GM19372 (cell line): Measurements from ENCODE around the gene HOXA11.

Experiments used
- ATAC-seq: cut with Tn5 transposase; IDR thresholded peaks from one replicate; pipeline ENCODE4 v1.9.1; 2021; ENCODE audit warnings: mild to moderate bottlenecking, low read depth, moderate library complexity; ENCODE audit not compliant: unreplicated experiment

HOXA11 gene

GRCh38 chr7:27148756-27149641, 36.0 kb downstream of the HOXA11 start:
- no peak for ATAC-seq

DNA sequence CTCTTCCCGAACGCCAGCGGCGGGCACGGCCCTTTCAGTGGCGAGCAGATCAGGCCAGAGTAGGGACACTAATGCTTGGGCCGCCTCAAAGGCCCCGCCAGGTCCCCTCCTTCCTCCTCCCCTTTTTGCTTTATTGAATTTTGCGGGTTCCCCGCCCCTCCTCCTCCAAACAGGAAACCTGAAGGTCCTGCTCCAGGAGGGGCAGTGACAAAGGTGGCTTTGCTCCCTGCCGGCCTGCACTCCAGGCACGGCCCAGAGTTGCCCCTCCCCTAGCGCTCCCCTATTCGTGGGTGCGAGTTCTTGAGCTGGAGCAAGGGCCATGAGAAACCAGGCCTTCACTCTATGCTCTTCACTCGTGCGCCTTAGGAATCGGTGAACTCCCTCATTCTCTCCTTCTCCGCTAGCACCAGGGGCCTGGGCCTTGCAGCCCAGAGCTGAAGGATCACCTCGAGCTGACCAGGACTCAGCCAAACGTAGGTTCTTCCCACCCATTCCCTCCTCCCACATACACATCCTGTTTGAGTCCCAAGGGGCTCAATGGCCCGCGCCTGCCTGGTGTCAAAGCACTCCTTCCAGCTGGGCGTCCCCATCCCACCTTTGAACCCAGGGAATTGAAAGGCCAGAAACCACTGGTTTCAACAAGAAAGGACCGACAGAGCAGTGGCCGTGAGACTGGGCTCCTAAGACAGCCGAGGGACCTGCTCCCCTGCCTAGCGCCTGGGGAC, 36.8 kb downstream of the HOXA11 start:
- no peak for ATAC-seq

DNA sequence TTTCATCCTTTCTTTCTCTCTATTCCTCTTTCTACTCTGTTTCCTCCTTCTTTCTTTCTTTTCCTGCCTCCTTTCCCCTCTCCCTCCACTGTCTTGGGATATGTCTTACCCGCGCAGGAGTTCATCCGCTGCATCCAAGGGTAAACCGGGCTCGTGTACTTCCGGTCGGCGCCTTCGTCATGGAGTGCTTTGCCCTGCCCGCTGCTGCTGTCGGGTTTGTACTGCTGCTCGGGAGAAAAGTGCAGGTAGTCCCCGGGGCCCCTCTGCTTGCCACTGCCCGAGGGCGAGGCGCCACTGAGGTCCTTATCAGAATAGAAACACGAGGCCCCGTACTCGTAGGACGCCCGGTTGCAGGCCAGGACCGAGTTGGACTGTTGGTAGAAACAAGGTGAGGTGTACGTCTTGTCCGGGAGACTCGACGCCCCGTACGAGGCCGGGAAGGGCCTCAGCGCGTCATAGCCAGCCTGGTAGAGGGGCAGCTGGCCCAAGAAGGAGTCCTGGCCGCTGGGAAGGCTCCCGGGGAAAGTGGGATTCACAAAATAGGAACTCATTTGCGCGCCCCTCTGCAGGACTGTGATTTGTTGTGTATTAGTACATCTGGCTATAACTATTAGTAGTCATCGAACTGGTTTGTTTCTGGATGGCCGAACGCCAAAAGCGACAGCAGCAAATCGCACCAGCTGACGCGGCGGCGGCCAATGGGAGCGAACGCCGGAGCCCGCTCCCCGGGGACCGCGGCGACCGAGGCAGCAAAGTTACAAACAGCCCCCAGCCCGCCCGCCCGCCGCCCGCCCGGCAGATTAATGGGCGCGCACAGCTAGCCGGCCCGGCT, 37.6 kb downstream of the HOXA11 start, which contains the start of gene HOXA6:
TSS of gene HOXA6 (minus strand) at position 576 of the 832 bp plus-strand sequence. CDS start at position 551, 25 bp downstream.
- ATAC-seq = no peak

- ATAC-seq = no peak
Measured at GRCh38 chr7:27146491-27147198, 38.4 kb downstream of the HOXA11 start.

DNA sequence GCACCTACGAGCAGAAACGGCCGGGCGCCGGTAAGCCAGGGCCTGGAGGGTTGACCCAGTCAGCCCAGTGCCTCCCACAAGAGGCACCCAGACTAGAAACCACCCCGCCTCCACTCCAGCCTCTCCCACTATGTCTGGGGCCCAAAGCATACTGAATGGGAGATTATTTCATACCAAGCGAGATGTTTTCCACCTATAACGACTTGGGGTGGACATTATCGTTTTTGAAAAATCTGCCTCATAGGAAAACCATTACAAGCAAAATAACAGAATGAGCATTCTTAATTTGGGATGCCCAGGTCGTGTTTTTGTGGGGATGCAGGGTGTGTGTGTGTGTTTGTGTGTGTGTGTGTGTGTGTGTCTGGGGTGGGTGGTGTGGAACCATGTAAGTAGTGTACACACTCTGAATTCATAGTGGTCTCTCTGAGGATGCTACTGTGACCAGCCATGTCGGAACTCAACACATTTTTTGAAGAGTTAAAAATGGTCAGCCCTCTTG, 39.1 kb downstream of the HOXA11 start:
- no peak for ATAC-seq

DNA sequence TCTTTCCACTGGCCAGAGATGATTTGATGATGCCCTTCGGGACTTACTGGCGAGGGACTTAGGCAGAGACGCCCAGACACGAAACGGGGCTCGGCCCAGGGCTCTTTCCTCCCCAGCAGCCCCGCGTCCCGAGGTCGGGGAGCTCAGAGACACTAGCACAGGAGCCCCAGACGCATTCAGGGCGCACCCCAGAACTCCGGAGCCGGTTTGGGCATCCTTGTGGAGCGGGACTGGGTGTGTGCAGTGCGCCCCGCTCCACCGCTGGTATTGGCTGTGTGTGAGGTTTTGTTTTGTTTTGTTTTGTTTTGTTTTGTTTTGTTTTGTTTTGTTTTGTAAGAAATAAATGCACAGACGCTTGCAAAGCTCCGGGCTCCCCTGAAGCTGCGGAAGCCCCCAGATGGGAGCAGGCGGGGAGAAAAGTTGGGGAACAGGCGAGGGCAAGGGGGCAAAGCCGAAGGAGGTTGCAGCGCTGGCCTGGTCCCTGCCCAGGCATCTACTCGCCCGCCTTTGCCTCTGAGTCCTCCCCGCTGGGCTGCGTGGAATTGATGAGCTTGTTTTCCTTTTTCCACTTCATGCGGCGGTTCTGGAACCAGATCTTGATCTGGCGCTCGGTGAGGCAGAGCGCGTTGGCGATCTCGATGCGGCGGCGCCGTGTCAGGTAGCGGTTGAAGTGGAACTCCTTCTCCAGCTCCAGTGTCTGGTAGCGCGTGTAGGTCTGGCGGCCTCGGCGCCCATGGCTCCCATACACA, 39.7 kb downstream of the HOXA11 start:
- no peak for ATAC-seq

- ATAC-seq = no peak
Measured at GRCh38 chr7:27144781-27145164, 40.3 kb downstream of the HOXA11 start.

GRCh38 chr7:27143950-27144780, 40.9 kb downstream of the HOXA11 start:
- no peak for ATAC-seq

DNA sequence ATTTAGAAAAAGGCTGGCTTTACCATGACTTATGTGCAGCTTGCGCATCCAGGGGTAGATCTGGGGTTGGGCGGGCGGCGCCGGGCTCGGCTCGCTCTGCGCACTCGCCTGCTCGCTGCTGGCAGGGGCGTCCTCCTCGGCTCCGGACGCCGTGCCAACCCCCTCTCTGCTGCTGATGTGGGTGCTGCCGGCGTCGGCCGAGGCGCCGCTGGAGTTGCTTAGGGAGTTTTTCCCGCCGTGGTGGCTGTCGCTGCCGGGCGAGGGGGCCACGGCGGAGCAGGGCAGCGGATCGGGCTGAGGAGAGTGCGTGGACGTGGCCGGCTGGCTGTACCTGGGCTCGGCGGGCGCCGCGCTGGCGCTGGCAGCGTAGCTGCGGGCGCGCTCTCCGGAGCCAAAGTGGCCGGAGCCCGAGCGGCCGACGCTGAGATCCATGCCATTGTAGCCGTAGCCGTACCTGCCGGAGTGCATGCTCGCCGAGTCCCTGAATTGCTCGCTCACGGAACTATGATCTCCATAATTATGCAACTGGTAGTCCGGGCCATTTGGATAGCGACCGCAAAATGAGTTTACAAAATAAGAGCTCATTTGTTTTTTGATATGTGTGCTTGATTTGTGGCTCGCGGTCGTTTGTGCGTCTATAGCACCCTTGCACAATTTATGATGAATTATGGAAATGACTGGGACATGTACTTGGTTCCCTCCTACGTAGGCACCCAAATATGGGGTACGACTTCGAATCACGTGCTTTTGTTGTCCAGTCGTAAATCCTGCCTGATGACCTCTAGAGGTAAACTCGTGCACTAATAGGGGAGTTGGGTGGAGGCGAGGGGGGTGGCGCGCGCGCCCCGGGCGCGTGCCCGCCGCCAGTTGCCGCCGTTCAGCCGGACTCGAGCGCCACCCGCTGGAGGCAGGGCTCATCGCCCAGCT, 41.7 kb downstream of the HOXA11 start, which contains the start of gene HOXA5:
TSS of gene HOXA5 (minus strand) at position 659 of the 927 bp plus-strand sequence. CDS start at position 585, 74 bp downstream.
- ATAC-seq = no peak

DNA sequence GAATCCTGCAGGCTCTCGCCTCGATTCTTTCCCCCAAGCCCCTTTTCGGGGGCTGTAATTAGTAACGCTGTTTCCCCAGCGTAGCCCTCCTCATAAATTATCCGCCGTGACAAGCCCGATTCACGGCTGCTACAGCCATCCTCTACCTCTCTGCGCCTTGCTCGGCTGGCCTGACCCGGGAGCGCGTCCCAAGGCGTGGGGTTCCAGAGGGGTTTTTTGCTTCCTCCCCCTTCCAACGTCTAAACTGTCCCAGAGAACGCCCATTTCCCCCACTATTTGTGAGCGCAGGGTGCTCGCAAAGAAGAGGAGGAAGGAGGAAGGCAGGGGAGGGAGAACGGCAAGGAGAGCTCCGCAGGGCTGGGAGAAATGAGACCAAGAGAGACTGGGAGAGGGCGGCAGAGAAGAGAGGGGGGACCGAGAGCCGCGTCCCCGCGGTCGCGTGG, 42.4 kb downstream of the HOXA11 start:
- ATAC-seq = no peak

DNA sequence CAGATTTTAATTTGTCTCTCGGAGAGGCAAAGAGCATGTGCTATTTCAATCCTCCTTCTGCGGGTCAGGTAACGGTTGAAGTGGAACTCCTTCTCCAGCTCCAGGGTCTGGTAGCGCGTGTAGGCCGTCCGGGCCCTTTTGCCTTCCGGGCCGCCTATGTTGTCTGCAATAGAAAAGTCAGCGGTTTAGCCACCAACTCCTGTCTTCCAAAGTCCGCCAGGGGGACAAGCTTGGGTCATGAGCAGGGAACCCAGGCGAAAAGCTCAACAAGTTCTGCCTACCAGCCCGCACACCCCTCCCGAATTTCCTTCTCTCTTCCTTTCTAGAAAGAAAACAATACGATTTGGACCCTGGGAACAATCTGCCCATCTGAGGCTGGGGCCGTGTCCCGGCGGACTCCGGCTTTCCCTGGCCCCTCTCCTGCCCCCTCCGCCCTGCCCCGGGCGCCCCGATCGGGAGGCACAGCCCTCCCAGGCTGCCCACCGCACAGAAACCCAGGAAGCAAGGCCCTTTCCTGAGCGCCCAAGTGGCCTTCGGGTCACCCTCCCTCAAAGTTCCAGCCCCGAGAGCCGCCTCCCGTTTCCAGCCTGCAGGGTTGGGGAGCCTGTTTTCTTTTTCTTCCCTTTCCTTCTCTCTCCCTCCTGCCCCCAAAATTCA, 43.0 kb downstream of the HOXA11 start:
- no peak for ATAC-seq

DNA sequence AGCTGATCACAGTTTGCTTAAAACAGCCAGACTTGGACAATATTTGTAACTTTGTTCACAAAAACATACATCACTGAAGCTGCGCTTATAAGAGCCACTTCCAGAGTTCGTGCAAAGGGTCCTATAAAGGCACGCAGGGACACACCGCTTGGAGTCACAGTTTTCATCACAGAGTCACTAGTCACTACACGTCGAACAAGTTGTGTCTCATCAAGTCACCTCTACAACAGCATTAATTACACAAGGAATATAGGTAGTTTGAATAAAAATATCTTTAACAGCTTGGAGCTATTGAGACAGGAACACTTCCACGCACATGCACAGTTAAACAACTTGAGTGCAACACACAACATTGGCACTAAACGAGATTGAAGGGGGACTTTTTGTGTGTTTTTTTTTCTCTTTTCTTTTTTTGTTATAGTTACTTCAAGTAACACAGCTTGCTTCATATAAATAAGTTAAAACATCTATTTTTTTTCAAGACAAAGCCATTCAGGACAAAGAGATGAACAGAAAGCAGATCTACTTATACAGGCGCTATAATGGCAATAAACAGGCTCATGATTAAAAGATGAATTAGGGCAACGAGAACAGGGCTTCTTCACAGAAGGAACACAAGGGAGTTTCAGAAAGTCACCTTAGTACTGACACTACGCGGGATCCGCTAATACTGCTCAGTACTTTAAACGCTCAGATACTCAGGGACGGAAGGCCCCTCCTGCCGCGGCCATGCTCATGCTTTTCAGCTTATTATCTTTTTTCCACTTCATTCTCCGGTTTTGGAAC, 43.7 kb downstream of the HOXA11 start:
- no peak for ATAC-seq

DNA sequence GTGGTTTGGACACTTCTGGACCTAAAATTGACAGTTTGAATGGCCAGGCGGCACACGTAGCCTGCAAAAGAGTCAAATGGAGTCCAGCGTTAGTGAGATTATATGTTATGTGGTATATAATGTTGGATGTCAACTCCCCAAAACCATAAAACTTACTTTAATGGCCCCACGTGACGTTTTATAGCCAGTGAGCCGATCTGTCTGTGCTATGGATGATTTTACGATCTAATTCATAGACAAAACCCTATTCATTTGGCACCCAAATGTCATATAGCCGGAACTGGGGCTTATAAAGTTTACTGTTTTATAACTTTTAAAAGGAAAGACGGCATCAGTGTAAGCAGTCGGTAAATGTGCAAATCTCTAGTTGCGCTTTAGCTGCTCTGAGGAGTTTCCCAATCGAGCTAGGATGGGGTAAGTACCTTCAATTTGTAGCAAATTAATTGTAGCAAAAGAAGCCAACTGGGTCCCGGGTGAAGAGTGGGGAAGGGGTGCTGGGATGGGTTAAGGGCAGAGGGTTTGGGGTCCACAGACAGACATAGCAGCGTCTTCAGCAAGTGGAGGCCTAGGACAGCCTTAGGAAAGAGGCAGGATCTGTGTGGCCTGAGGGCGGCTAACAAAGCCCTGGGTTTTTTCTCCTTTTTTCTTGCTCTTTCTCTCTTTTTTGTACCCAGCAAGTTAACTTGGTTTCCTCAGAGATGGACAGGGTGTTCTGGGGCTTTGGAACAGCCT, 44.7 kb downstream of the HOXA11 start:
- no peak for ATAC-seq

GRCh38 chr7:27139334-27140125, 45.5 kb downstream of the HOXA11 start:
- ATAC-seq = no peak

DNA sequence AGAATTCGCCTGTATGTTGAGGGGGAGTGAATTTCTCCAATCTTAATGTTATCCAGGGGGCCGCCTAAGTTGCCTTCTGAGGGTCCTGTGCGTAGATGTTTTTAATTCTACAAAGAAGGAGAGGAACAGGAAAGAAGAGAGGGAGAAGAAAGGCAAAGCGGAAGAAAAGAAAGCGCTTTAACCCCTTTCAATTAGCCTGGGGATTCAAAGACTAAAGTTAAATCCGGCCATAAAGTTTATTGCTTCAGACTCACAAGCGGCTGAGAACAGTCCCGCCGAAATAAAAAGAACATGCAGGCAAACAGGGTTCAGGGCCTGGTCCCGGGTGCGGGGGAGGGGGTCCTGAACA, 46.1 kb downstream of the HOXA11 start:
- ATAC-seq = no peak
